Lung microvascular endothelial cell (primary cell): Measurements from ENCODE around the gene TMTC1. TPM values are rescaled to one million over a fixed set of nuclear protein-coding genes. Genes with fewer than 3 reads are reported as not detected.
"Not testable (repeated sequence)": the region's sequence is repeated elsewhere in the genome, so short reads cannot be mapped to it uniquely, and the experiment has no call there.

Experiments
- DNase-seq, 2 donors: peaks; one replicate each; pipeline versions ENCODE4 v3.0.0 to v3.0.0-alpha.2; 2010; ENCODE audit warnings: low read depth in 2 of 2
- total RNA-seq: library from RNA; depleted of rRNA; stranded (reverse); fragments of >200 nt; gene quantifications from 2 replicates; pipeline ENCODE4 v1.2.1, GENCODE V29; 2014

Gene TMTC1
- total RNA-seq, 1 donor from 2014 or later = 6.9 TPM

GRCh38 chr12:29673346-29673745 is 110.4 kb downstream of the TMTC1 start:
- peak in 1 of 2 donors; percentile 6 for DNase-seq

- no peak for DNase-seq
Observed at GRCh38 chr12:29672580-29672979, 111.2 kb downstream of the TMTC1 start.

GRCh38 chr12:29671742-29672141 is 112.0 kb downstream of the TMTC1 start:
- no peak for DNase-seq

GRCh38 chr12:29667011-29667410 is 116.7 kb downstream of the TMTC1 start:
- DNase-seq = no peak

- no peak for DNase-seq
Observed at GRCh38 chr12:29665107-29665506, 118.6 kb downstream of the TMTC1 start.

GRCh38 chr12:29662734-29663323 is 120.9 kb downstream of the TMTC1 start:
- no peak for DNase-seq

- DNase-seq = no peak
Observed at GRCh38 chr12:29660847-29661246, 122.9 kb downstream of the TMTC1 start.

GRCh38 chr12:29656762-29657538 is 126.8 kb downstream of the TMTC1 start:
- DNase-seq = no peak

- no peak for DNase-seq
Observed at GRCh38 chr12:29655861-29656260, 127.9 kb downstream of the TMTC1 start.

GRCh38 chr12:29653286-29653685 is 130.5 kb downstream of the TMTC1 start:
- no peak for DNase-seq

- DNase-seq = no peak
Observed at GRCh38 chr12:29650371-29650770, 133.4 kb downstream of the TMTC1 start.

- no peak for DNase-seq
Observed at GRCh38 chr12:29649722-29650121, 134.0 kb downstream of the TMTC1 start.

GRCh38 chr12:29644536-29645162 is 139.1 kb downstream of the TMTC1 start:
- DNase-seq = no peak

- DNase-seq = peak in 1 of 2 donors; percentile 7
Observed at GRCh38 chr12:29640589-29641345, 143.0 kb downstream of the TMTC1 start.

GRCh38 chr12:29639893-29640495 is 143.7 kb downstream of the TMTC1 start:
- DNase-seq = no peak

- DNase-seq = no peak
Observed at GRCh38 chr12:29638528-29638927, 145.2 kb downstream of the TMTC1 start.

GRCh38 chr12:29634057-29634456 is 149.7 kb downstream of the TMTC1 start:
- no peak for DNase-seq

GRCh38 chr12:29630164-29630563 is 153.6 kb downstream of the TMTC1 start:
- DNase-seq = not testable (repeated sequence)

GRCh38 chr12:29627221-29627620 is 156.5 kb downstream of the TMTC1 start:
- no peak for DNase-seq

- no peak for DNase-seq
Observed at GRCh38 chr12:29625359-29625953, 158.3 kb downstream of the TMTC1 start.

- DNase-seq = no peak
Observed at GRCh38 chr12:29622251-29622650, 161.5 kb downstream of the TMTC1 start.
